CD4-positive, alpha-beta T cell (primary cell): Measurements from ENCODE around the gene GCLM. TPM values are rescaled to one million over a fixed set of nuclear protein-coding genes. Genes with fewer than 3 reads are reported as not detected.

Source experiments
- ATAC-seq: fragments of 200-7000 bp; cut with Tn5 transposase; one replicate; pipeline ENCODE4 v1.10.0; 2022; ENCODE audit warnings: mild to moderate bottlenecking; ENCODE audit not compliant: poor library complexity
- CTCF ChIA-PET: fragments of 350-600 bp; sonication (Branson Sonifier 250); formaldehyde crosslinking; loops from one replicate; lab custom pipeline; 2021; ENCODE audit warnings: antibody characterized with exemption, inconsistent platforms; lab: Charles Lee
- POLR2A ChIA-PET: fragments of 350-600 bp; sonication (Branson Sonifier 250); formaldehyde crosslinking; loops from one replicate; lab custom pipeline; 2021; ENCODE audit warnings: antibody characterized with exemption, inconsistent platforms; lab: Charles Lee
- DNase-seq, 14 experiments: peaks; one replicate each; pipeline ENCODE4 v3.0.0-alpha.2; 2013 to 2020; ENCODE audit warnings: mixed read lengths in 2 of 14
- H3K27ac ChIP-seq, 2 donors: one replicate each; pipeline versions ENCODE4 v1.5.1 to v1.7.0; 2013; ENCODE audit warnings: low read length in 2 of 2, low read depth in 1 of 2, mild to moderate bottlenecking in 1 of 2
- H3K27me3 ChIP-seq, 2 experiments: 1 replicate in 1 of 2; 2 replicates in 1 of 2; pipeline versions ENCODE4 v1.6.1 to v1.7.0; 2013; ENCODE audit warnings: low read length in 2 of 2, control low read depth in 1 of 2, mild to moderate bottlenecking in 1 of 2, moderate library complexity in 1 of 2; ENCODE audit not compliant: insufficient read depth in 2 of 2, control insufficient read depth in 1 of 2
- H3K36me3 ChIP-seq: one replicate; pipeline ENCODE4 v1.6.1; 2013; ENCODE audit warnings: low read length, control low read depth; ENCODE audit not compliant: insufficient read depth
- H3K4me1 ChIP-seq: one replicate; pipeline ENCODE4 v1.6.1; 2013; ENCODE audit warnings: low read length, control low read depth; ENCODE audit not compliant: insufficient read depth
- H3K4me3 ChIP-seq: one replicate; pipeline ENCODE4 v1.5.1; 2013; ENCODE audit warnings: mild to moderate bottlenecking, low read length, moderate library complexity
- H3K9me3 ChIP-seq, 2 experiments: 1 replicate in 1 of 2; 2 replicates in 1 of 2; pipeline versions ENCODE4 v1.6.1 to v1.7.0; 2013; ENCODE audit warnings: low read length in 2 of 2, mild to moderate bottlenecking in 2 of 2, control low read depth in 1 of 2, moderate library complexity in 1 of 2; ENCODE audit not compliant: control insufficient read depth in 1 of 2, insufficient read depth in 1 of 2
- H3K27ac Mint-ChIP-seq: one replicate; pipeline ENCODE4 v1.8.0; 2020; ENCODE audit warnings: mixed read lengths
- H3K27me3 Mint-ChIP-seq: one replicate; pipeline ENCODE4 v1.8.0; 2021; ENCODE audit warnings: mixed read lengths
- H3K36me3 Mint-ChIP-seq: one replicate; pipeline ENCODE4 v1.8.0; 2021; ENCODE audit warnings: low read depth, mixed read lengths
- H3K4me1 Mint-ChIP-seq: one replicate; pipeline ENCODE4 v1.8.0; 2021; ENCODE audit warnings: low read depth, mixed read lengths
- H3K4me3 Mint-ChIP-seq: one replicate; pipeline ENCODE4 v1.8.0; 2020; ENCODE audit warnings: mild to moderate bottlenecking, mixed read lengths
- H3K9me3 Mint-ChIP-seq: one replicate; pipeline ENCODE4 v1.8.0; 2020; ENCODE audit warnings: mixed read lengths
- intact Hi-C, 2 experiments: fragments of 100-400 bp; cut with DNase I in 1 of 2; cut with micrococcal nuclease in 1 of 2; formaldehyde crosslinking; loops; one replicate each; pipeline versions ENCODE4 v1.15.1 to v1.9.0; 2023 to 2025; cut with DNase I, micrococcal nuclease
- polyA plus RNA-seq, 2 donors: library from polyadenylated mRNA; unstranded; fragments of 120-200 nt; gene quantifications; one replicate each; pipeline ENCODE4 v1.2.1, GENCODE V29; 2013
- total RNA-seq, 174 experiments: library from RNA in 2 of 174; stranded (reverse) in 2 of 174; gene quantifications; one replicate each; pipeline ENCODE4 v1.2.3 and lab custom pipeline; 2021 to 2026
- TF ChIP-seq, protein P1 (sequence below): fragments of 200-600 bp; IDR thresholded peaks from one replicate; pipeline ENCODE4 v1.8.0; 2022; ENCODE audit warnings: antibody characterized with exemption, mild to moderate bottlenecking

The GCLM gene, protein sequence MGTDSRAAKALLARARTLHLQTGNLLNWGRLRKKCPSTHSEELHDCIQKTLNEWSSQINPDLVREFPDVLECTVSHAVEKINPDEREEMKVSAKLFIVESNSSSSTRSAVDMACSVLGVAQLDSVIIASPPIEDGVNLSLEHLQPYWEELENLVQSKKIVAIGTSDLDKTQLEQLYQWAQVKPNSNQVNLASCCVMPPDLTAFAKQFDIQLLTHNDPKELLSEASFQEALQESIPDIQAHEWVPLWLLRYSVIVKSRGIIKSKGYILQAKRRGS
- 1 to 10 TPM; 6.1 to 6.8 TPM for total RNA-seq
- 9.4 TPM for polyA plus RNA-seq (2013, experiment 1 of 2)
- polyA plus RNA-seq (2013, experiment 2 of 2) = 11.2 TPM
- total RNA-seq (lab: John Stamatoyannopoulos, UW) = 9.5 to 114 (median 35.3) reads per million in 172 experiments

DNA sequence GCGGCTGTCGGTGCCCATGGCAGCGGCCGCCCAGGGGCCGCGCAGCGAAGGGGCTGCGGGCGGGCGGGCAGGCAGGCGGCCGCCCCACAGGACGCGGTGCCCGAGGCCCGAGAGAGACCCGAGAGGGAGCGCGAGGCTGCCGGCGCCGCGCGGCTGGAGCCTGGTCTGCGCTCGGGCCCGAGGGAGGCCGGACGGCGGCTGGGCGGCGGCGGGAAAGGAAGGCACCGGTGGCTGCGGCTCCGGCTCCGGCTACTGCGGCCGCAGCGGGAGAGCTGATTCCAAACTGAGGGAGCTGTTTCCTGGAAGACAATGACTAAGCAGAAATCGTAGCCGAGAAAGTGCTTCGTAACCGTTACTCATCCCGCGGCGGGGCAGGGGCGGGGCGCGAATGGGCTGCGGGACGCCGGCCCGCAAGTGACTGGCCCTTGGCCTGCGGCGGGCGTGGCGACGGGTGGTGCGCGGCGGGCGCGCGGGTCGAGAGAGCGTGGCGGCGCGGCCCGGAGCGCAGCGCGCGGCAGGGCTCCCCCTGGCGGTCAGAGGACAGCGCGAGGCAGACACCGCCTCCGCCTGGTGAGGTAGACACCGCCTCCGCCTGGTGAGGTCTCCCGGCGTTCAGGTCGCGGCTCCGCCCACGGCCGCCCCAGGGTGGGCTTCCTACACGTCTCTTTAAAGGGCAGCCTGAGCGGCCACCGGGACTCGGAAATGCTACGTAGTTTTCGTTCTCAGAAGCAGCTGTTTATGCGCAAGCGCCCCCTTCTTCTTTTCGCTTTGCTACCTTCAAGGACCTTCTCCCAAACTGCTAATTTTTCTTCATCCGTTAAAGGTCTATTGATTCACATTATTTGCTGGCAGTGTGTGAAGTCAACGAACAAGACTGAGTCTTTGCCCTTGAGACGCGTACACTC is at the start of gene GCLM:
TSS of gene GCLM (minus strand) at position 285 of the 905 bp plus-strand sequence. CDS start at position 18, 267 bp downstream.
- POLR2A ChIA-PET = interaction anchor here (0.8 to 3.8 kb wide), 12 partner anchors 12 to 564 kb away, joined by 3 to 50 read pairs (median 4); partner anchors contain the start of genes DNTTIP2 and DR1
- TF ChIP-seq, protein P1, sequence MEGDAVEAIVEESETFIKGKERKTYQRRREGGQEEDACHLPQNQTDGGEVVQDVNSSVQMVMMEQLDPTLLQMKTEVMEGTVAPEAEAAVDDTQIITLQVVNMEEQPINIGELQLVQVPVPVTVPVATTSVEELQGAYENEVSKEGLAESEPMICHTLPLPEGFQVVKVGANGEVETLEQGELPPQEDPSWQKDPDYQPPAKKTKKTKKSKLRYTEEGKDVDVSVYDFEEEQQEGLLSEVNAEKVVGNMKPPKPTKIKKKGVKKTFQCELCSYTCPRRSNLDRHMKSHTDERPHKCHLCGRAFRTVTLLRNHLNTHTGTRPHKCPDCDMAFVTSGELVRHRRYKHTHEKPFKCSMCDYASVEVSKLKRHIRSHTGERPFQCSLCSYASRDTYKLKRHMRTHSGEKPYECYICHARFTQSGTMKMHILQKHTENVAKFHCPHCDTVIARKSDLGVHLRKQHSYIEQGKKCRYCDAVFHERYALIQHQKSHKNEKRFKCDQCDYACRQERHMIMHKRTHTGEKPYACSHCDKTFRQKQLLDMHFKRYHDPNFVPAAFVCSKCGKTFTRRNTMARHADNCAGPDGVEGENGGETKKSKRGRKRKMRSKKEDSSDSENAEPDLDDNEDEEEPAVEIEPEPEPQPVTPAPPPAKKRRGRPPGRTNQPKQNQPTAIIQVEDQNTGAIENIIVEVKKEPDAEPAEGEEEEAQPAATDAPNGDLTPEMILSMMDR = peak; percentile 78
- peak; percentile 78 to 95 (median 86) for DNase-seq
- peak within 1 kb of the TSS; percentile 25 to 73 for H3K27ac ChIP-seq
- Mint-ChIP-seq H3K9me3 (no peaks in the 10 kb centered on the region), H3K27me3 (no peaks in the 10 kb centered on the region), H3K4me1 (peaks cover 44% of the 10 kb centered on the region), H3K36me3 (peaks cover 4% of the 10 kb centered on the region), H3K4me3 (peak within 1 kb of the TSS; percentile 96), H3K27ac (peak within 1 kb of the TSS; percentile 83)
- CTCF ChIA-PET = interaction anchor here (0.7 to 3.7 kb wide), 11 partner anchors 19 to 282 kb away, joined by 3 to 16 read pairs (median 5); partner anchors contain the start of gene DNTTIP2
- no peaks in the 10 kb centered on the region for H3K27me3 ChIP-seq
- intact Hi-C loops = loop anchor here (1.0 to 10.0 kb wide), 12 partner anchors 30 to 725 kb away; partner anchors contain the start of genes ABCD3 (in 2 of the 2), DNTTIP2 (in 2 of the 2), CCDC18 (in 1 of the 2) and TMED5 (in 1 of the 2)
- no peaks in the 10 kb centered on the region for H3K36me3 ChIP-seq
- H3K4me3 ChIP-seq = peak within 1 kb of the TSS; percentile 68
- ATAC-seq = peak; percentile 89
- peaks cover 20% of the 10 kb centered on the region for H3K4me1 ChIP-seq
- H3K9me3 ChIP-seq = no peaks in the 10 kb centered on the region

DNA sequence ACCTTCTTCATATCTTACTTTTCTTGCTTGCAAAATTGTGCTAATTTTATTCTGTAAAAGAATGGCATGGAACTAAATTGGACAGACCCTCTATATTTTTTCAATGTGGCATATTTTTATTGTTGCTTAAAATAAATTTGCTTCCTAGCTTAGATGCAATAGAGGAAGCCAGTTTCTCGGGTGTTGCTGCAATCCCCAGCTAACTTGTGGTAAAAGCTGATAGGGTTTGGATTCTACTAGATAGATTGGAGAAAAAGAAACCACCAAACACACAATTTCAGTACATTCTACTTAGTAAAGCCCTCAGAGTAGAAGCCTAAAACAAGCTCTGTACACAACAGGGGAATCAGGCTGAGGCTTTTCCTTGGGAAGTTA is 49.5 kb upstream of the GCLM start:
- H3K4me1 Mint-ChIP-seq = no peaks in the 10 kb centered on the region

More for the DNA sequence above, 49.5 kb upstream of the GCLM start:
- Mint-ChIP-seq H3K36me3 (peaks cover 22% of the 10 kb centered on the region), H3K27ac (no peak overlapping the region), H3K4me3 (no peak overlapping the region), H3K9me3 (peaks cover 27% of the 10 kb centered on the region), H3K27me3 (peaks cover 4% of the 10 kb centered on the region)
- no peak overlapping the region for H3K27ac ChIP-seq
- TF ChIP-seq, protein P1 = no peak
- CTCF ChIA-PET = no interaction called here
- no peaks in the 10 kb centered on the region for H3K36me3 ChIP-seq
- intact Hi-C loops = no loop called here
- POLR2A ChIA-PET = no interaction called here
- no peaks in the 10 kb centered on the region for H3K27me3 ChIP-seq
- DNase-seq (no peak), ATAC-seq (no peak)
- H3K4me3 ChIP-seq = no peak overlapping the region
- no peaks in the 10 kb centered on the region for H3K4me1 ChIP-seq
- H3K9me3 ChIP-seq = peaks cover 10 to 20% of the 10 kb centered on the region in 2 experiments
